ENCODE results near the gene BMP2K. TPM values are rescaled to one million over a fixed set of nuclear protein-coding genes. Genes with fewer than 3 reads are reported as not detected.

BMP2K gene
- total RNA-seq, 1 donor from 2014 or later: 25.2 TPM

DNA sequence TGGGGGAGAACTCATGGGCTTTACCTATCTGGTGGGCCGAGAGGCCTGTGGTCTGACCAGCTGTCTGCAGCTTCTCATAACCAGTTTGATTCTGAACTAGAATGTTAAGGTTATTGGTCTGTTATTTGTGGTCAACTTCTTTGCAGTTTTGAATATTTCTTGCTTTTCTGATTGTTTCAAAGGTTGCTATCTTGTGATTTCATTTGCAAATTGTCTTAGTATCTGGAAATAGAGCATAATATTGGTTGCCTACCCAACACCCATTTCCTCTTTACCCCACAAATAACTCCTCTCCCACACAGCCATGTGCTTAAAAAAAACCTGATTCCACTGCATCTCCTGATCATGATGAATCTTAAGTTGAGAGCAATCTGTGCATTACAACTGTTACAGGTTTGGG lies 39.1 kb upstream of the BMP2K start:
- TF ChIP-seq, protein P1, sequence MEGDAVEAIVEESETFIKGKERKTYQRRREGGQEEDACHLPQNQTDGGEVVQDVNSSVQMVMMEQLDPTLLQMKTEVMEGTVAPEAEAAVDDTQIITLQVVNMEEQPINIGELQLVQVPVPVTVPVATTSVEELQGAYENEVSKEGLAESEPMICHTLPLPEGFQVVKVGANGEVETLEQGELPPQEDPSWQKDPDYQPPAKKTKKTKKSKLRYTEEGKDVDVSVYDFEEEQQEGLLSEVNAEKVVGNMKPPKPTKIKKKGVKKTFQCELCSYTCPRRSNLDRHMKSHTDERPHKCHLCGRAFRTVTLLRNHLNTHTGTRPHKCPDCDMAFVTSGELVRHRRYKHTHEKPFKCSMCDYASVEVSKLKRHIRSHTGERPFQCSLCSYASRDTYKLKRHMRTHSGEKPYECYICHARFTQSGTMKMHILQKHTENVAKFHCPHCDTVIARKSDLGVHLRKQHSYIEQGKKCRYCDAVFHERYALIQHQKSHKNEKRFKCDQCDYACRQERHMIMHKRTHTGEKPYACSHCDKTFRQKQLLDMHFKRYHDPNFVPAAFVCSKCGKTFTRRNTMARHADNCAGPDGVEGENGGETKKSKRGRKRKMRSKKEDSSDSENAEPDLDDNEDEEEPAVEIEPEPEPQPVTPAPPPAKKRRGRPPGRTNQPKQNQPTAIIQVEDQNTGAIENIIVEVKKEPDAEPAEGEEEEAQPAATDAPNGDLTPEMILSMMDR (IDR thresholded peaks at IDR 0.05; ENCODE audit: insufficient read depth, low read length, poor library complexity, severe bottlenecking): no peak
- no peaks in the 10 kb centered on the region for H3K27me3 ChIP-seq (ENCODE audit: control insufficient read depth, insufficient read depth, low read length)
- no peaks in the 10 kb centered on the region for H3K36me3 ChIP-seq (ENCODE audit: control insufficient read depth, insufficient read depth, low read length)
- no peak for DNase-seq (ENCODE audit: low read depth)
- H3K4me3 ChIP-seq (ENCODE audit: low read depth, low read length): no peak overlapping the region

GRCh38 chr4:78737973-78738372 lies 38.2 kb upstream of the BMP2K start:
- no peaks in the 10 kb centered on the region for H3K27me3 ChIP-seq (ENCODE audit: control insufficient read depth, insufficient read depth, low read length)
- H3K4me3 ChIP-seq (ENCODE audit: low read depth, low read length): no peak overlapping the region
- no peaks in the 10 kb centered on the region for H3K36me3 ChIP-seq (ENCODE audit: control insufficient read depth, insufficient read depth, low read length)
- no peak for DNase-seq (ENCODE audit: low read depth)
- TF ChIP-seq, protein P1 (IDR thresholded peaks at IDR 0.05; ENCODE audit: insufficient read depth, low read length, poor library complexity, severe bottlenecking): no peak

- Histone ChIP-seq H3K4me3 (ENCODE audit: low read depth, low read length) (no peak overlapping the region), H3K36me3 (ENCODE audit: control insufficient read depth, insufficient read depth, low read length) (no peaks in the 10 kb centered on the region), H3K27me3 (ENCODE audit: control insufficient read depth, insufficient read depth, low read length) (no peaks in the 10 kb centered on the region)
- TF ChIP-seq, protein P1 (IDR thresholded peaks at IDR 0.05; ENCODE audit: insufficient read depth, low read length, poor library complexity, severe bottlenecking): no peak
- no peak for DNase-seq (ENCODE audit: low read depth)
Measured at GRCh38 chr4:78742300-78742699, 33.9 kb upstream of the BMP2K start.

DNA sequence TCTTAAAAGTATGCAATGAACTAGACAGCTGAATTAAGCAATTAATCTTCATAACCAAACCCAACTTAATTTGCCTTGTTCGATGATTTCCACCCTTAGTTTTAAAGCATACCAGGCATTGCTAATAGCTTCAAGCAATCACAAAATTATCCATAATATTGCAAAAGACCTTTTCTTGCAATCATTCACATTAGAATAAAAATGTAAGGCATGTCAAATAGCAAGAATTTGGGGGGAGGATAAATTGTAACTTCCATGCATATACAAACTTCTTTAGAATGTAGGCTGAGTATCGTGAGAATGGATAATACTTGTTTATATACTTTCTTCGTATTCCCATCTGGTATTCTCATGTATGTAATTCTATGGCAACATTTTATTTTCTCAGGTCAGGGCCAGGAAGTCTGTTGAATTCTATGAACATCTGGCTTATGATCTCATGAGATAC lies 28.7 kb upstream of the BMP2K start:
- no peaks in the 10 kb centered on the region for H3K36me3 ChIP-seq (ENCODE audit: control insufficient read depth, insufficient read depth, low read length)
- H3K27me3 ChIP-seq (ENCODE audit: control insufficient read depth, insufficient read depth, low read length): no peaks in the 10 kb centered on the region
- TF ChIP-seq, protein P1 (IDR thresholded peaks at IDR 0.05; ENCODE audit: insufficient read depth, low read length, poor library complexity, severe bottlenecking): no peak
- no peak for DNase-seq (ENCODE audit: low read depth)
- H3K4me3 ChIP-seq (ENCODE audit: low read depth, low read length): no peak overlapping the region

- TF ChIP-seq, protein P1 (IDR thresholded peaks at IDR 0.05; ENCODE audit: insufficient read depth, low read length, poor library complexity, severe bottlenecking): no peak
- no peaks in the 10 kb centered on the region for H3K27me3 ChIP-seq (ENCODE audit: control insufficient read depth, insufficient read depth, low read length)
- H3K4me3 ChIP-seq (ENCODE audit: low read depth, low read length): no peak overlapping the region
- DNase-seq (ENCODE audit: low read depth): no peak
- no peaks in the 10 kb centered on the region for H3K36me3 ChIP-seq (ENCODE audit: control insufficient read depth, insufficient read depth, low read length)
Measured at GRCh38 chr4:78748381-78748780, 27.8 kb upstream of the BMP2K start.

- Histone ChIP-seq H3K27me3 (ENCODE audit: control insufficient read depth, insufficient read depth, low read length) (no peaks in the 10 kb centered on the region), H3K36me3 (ENCODE audit: control insufficient read depth, insufficient read depth, low read length) (no peaks in the 10 kb centered on the region), H3K4me3 (ENCODE audit: low read depth, low read length) (no peak overlapping the region)
- TF ChIP-seq, protein P1 (IDR thresholded peaks at IDR 0.05; ENCODE audit: insufficient read depth, low read length, poor library complexity, severe bottlenecking): no peak
- DNase-seq (ENCODE audit: low read depth): no peak
Measured at GRCh38 chr4:78749258-78749971, 26.7 kb upstream of the BMP2K start.

Data from kidney epithelial cell (primary cell).